ENCODE results near the gene MCCC1.

The MCCC1 gene

GRCh38 chr3:183044547-183045229, 54.6 kb downstream of the MCCC1 start:
- ATAC-seq: no peak
- no peak for TF ChIP-seq ZC3H10 (CRISPR knock-in tag; IDR thresholded peaks at IDR 0.05)
- no peak for TF ChIP-seq TOX (CRISPR knock-in tag; IDR thresholded peaks at IDR 0.05; ENCODE audit: borderline replicate concordance)
- no peak for TF ChIP-seq PPARA (CRISPR knock-in tag; IDR thresholded peaks at IDR 0.05; ENCODE audit: borderline replicate concordance)
- TF ChIP-seq OSR1 (CRISPR knock-in tag; IDR thresholded peaks at IDR 0.05): no peak
- TF ChIP-seq ZNF8 (CRISPR knock-in tag; IDR thresholded peaks at IDR 0.05): no peak
- no peak for TF ChIP-seq TCF4 (CRISPR knock-in tag; IDR thresholded peaks at IDR 0.05; ENCODE audit: borderline replicate concordance)
- TF ChIP-seq RARB (CRISPR knock-in tag; IDR thresholded peaks at IDR 0.05): no peak

GRCh38 chr3:183038757-183039156, 60.5 kb downstream of the MCCC1 start:
- no peak for ATAC-seq
- TF ChIP-seq SNAI2 (CRISPR knock-in tag; IDR thresholded peaks at IDR 0.05) (no peak), TOX (CRISPR knock-in tag; IDR thresholded peaks at IDR 0.05; ENCODE audit: borderline replicate concordance) (no peak), OSR1 (CRISPR knock-in tag; IDR thresholded peaks at IDR 0.05) (no peak), ZC3H10 (CRISPR knock-in tag; IDR thresholded peaks at IDR 0.05) (no peak), ZFP30 (CRISPR knock-in tag; IDR thresholded peaks at IDR 0.05) (no peak), ZNF565 (CRISPR knock-in tag; conservative IDR thresholded peaks at IDR 0.05; ENCODE audit: low read depth) (no peak), BACH2 (CRISPR knock-in tag; IDR thresholded peaks at IDR 0.05; ENCODE audit: borderline replicate concordance) (no peak), ARNTL (CRISPR knock-in tag; IDR thresholded peaks at IDR 0.05; ENCODE audit: borderline replicate concordance, low read depth) (no peak), PPARA (CRISPR knock-in tag; IDR thresholded peaks at IDR 0.05; ENCODE audit: borderline replicate concordance) (no peak), CSDC2 (CRISPR knock-in tag; IDR thresholded peaks at IDR 0.05) (no peak)

DNA sequence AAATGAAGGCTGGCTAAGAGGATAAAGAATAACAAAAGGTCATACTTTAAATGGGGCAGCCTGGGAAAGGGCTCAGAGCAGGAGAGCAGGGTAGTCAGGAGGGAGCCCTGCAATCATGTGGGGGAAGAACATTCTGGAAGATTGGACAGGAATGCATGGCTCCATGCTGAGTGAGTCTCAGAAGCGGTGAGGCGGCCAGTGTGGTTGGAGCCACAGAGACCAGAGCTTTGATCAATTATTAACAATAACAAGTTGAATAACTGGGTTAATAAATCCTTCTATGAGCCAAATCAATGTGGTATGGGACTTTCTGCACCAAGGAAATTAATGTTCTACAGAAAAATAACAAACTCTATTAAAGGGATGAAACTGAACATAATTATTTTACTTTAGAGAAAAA, 61.1 kb downstream of the MCCC1 start:
- TF ChIP-seq BACH2 (CRISPR knock-in tag; IDR thresholded peaks at IDR 0.05; ENCODE audit: borderline replicate concordance): no peak
- no peak for TF ChIP-seq CSDC2 (CRISPR knock-in tag; IDR thresholded peaks at IDR 0.05)
- no peak for TF ChIP-seq OSR1 (CRISPR knock-in tag; IDR thresholded peaks at IDR 0.05)
- TF ChIP-seq RARB (CRISPR knock-in tag; IDR thresholded peaks at IDR 0.05): no peak
- no peak for ATAC-seq

DNA sequence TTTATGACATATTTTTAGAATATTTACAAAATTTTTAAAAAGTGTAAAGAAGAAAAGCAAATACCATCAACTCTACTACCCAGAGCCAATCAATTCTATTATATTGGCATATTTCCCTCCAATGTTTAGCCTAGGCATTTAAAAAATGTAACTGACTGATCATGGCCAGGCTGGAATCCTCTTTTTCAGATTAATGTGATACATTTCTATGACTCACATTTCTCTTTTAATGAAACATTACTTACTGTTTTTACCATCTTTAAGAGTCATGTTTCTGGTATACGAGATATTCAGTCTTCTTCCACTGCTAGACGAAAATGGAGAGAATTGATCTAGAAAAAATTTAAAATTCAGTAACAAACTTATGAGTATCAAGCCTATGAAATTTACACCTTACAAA, 65.5 kb downstream of the MCCC1 start:
- ATAC-seq: peak; percentile 91
- no peak for TF ChIP-seq ZC3H10 (CRISPR knock-in tag; IDR thresholded peaks at IDR 0.05)
- peak; percentile 44; the same call in 1 of the 2 replicates for TF ChIP-seq ISL1 (CRISPR knock-in tag; IDR thresholded peaks at IDR 0.05)

GRCh38 chr3:183032880-183033555, 66.3 kb downstream of the MCCC1 start:
- TF ChIP-seq ZFP30 (CRISPR knock-in tag; IDR thresholded peaks at IDR 0.05): no peak
- TF ChIP-seq ZNF565 (CRISPR knock-in tag; conservative IDR thresholded peaks at IDR 0.05; ENCODE audit: low read depth): no peak
- TF ChIP-seq, protein P1, sequence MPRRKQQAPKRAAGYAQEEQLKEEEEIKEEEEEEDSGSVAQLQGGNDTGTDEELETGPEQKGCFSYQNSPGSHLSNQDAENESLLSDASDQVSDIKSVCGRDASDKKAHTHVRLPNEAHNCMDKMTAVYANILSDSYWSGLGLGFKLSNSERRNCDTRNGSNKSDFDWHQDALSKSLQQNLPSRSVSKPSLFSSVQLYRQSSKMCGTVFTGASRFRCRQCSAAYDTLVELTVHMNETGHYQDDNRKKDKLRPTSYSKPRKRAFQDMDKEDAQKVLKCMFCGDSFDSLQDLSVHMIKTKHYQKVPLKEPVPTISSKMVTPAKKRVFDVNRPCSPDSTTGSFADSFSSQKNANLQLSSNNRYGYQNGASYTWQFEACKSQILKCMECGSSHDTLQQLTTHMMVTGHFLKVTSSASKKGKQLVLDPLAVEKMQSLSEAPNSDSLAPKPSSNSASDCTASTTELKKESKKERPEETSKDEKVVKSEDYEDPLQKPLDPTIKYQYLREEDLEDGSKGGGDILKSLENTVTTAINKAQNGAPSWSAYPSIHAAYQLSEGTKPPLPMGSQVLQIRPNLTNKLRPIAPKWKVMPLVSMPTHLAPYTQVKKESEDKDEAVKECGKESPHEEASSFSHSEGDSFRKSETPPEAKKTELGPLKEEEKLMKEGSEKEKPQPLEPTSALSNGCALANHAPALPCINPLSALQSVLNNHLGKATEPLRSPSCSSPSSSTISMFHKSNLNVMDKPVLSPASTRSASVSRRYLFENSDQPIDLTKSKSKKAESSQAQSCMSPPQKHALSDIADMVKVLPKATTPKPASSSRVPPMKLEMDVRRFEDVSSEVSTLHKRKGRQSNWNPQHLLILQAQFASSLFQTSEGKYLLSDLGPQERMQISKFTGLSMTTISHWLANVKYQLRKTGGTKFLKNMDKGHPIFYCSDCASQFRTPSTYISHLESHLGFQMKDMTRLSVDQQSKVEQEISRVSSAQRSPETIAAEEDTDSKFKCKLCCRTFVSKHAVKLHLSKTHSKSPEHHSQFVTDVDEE (CRISPR knock-in tag; IDR thresholded peaks at IDR 0.05): no peak
- TF ChIP-seq RARB (CRISPR knock-in tag; IDR thresholded peaks at IDR 0.05): no peak
- TF ChIP-seq ISL1 (CRISPR knock-in tag; IDR thresholded peaks at IDR 0.05): no peak
- TF ChIP-seq CSDC2 (CRISPR knock-in tag; IDR thresholded peaks at IDR 0.05): no peak
- no peak for TF ChIP-seq ZNF8 (CRISPR knock-in tag; IDR thresholded peaks at IDR 0.05)
- TF ChIP-seq PPARA (CRISPR knock-in tag; IDR thresholded peaks at IDR 0.05; ENCODE audit: borderline replicate concordance): no peak
- TF ChIP-seq ZC3H10 (CRISPR knock-in tag; IDR thresholded peaks at IDR 0.05): no peak
- TF ChIP-seq ZNF70 (CRISPR knock-in tag; IDR thresholded peaks at IDR 0.05): no peak
- no peak for TF ChIP-seq SNAI2 (CRISPR knock-in tag; IDR thresholded peaks at IDR 0.05)
- ATAC-seq: peak; percentile 48

- no peak for ATAC-seq
Measured at GRCh38 chr3:183031826-183032225, 67.5 kb downstream of the MCCC1 start.

GRCh38 chr3:183028416-183028815, 70.9 kb downstream of the MCCC1 start:
- ATAC-seq: no peak
- TF ChIP-seq ZNF8 (CRISPR knock-in tag; IDR thresholded peaks at IDR 0.05) (no peak), TCF4 (CRISPR knock-in tag; IDR thresholded peaks at IDR 0.05; ENCODE audit: borderline replicate concordance) (no peak), ARNTL (CRISPR knock-in tag; IDR thresholded peaks at IDR 0.05; ENCODE audit: borderline replicate concordance, low read depth) (no peak), PATZ1 (CRISPR knock-in tag; IDR thresholded peaks at IDR 0.05; ENCODE audit: borderline replicate concordance) (no peak), ZNF565 (CRISPR knock-in tag; conservative IDR thresholded peaks at IDR 0.05; ENCODE audit: low read depth) (no peak), ZC3H10 (CRISPR knock-in tag; IDR thresholded peaks at IDR 0.05) (no peak)
- TF ChIP-seq, protein P2, sequence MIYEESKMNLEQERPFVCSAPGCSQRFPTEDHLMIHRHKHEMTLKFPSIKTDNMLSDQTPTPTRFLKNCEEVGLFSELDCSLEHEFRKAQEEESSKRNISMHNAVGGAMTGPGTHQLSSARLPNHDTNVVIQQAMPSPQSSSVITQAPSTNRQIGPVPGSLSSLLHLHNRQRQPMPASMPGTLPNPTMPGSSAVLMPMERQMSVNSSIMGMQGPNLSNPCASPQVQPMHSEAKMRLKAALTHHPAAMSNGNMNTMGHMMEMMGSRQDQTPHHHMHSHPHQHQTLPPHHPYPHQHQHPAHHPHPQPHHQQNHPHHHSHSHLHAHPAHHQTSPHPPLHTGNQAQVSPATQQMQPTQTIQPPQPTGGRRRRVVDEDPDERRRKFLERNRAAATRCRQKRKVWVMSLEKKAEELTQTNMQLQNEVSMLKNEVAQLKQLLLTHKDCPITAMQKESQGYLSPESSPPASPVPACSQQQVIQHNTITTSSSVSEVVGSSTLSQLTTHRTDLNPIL (CRISPR knock-in tag; IDR thresholded peaks at IDR 0.05; ENCODE audit: low read depth): no peak
- TF ChIP-seq, protein P1 (CRISPR knock-in tag; IDR thresholded peaks at IDR 0.05): no peak

More at GRCh38 chr3:183031826-183032225, 67.5 kb downstream of the MCCC1 start:
- no peak for TF ChIP-seq ZC3H10 (CRISPR knock-in tag; IDR thresholded peaks at IDR 0.05)
- no peak for TF ChIP-seq GLIS3 (CRISPR knock-in tag; IDR thresholded peaks at IDR 0.05)
- TF ChIP-seq OSR1 (CRISPR knock-in tag; IDR thresholded peaks at IDR 0.05): no peak

Measured in SK-N-SH treated with all-trans-retinoic acid at 6 μM for 48 hours (cell line).